Central memory CD8-positive, alpha-beta T cell (primary cell): ENCODE data around the gene FSTL5.

Experiments
- ATAC-seq: fragments of 150-1000 bp; cut with Tn5 transposase; replicated peaks from 2 replicates; pipeline ENCODE4 v1.10.0; 2022; ENCODE audit warnings: mild to moderate bottlenecking, moderate FRiP score, moderate number of reproducible peaks; ENCODE audit not compliant: poor library complexity, severe bottlenecking; ENCODE audit errors: extremely low read depth
- DNase-seq, 2 donors: peaks; one replicate each; pipeline ENCODE4 v3.0.0; 2021; ENCODE audit warnings: low spot score in 2 of 2
- H3K27ac Mint-ChIP-seq: one replicate; pipeline ENCODE4 v1.8.0; 2022; ENCODE audit warnings: low read depth, mild to moderate bottlenecking, moderate library complexity, mixed read lengths
- H3K27me3 Mint-ChIP-seq: one replicate; pipeline ENCODE4 v1.8.0; 2022; ENCODE audit warnings: mixed read lengths
- H3K36me3 Mint-ChIP-seq: one replicate; pipeline ENCODE4 v1.8.0; 2022; ENCODE audit warnings: mild to moderate bottlenecking, moderate library complexity, mixed read lengths; ENCODE audit not compliant: insufficient read depth
- H3K4me1 Mint-ChIP-seq: one replicate; pipeline ENCODE4 v1.8.0; 2022; ENCODE audit warnings: mixed read lengths
- H3K4me3 Mint-ChIP-seq: one replicate; pipeline ENCODE4 v1.8.0; 2022; ENCODE audit warnings: mild to moderate bottlenecking, moderate library complexity, mixed read lengths
- H3K9me3 Mint-ChIP-seq: one replicate; pipeline ENCODE4 v1.8.0; 2022; ENCODE audit warnings: mixed read lengths

FSTL5 gene

GRCh38 chr4:162061214-162061613 lies 102.6 kb downstream of the FSTL5 start:
- no peaks in the 10 kb centered on the region for H3K27me3 Mint-ChIP-seq
- no peak for ATAC-seq
- no peaks in the 10 kb centered on the region for H3K36me3 Mint-ChIP-seq
- H3K27ac Mint-ChIP-seq: no peak overlapping the region
- H3K9me3 Mint-ChIP-seq: peaks cover 13% of the 10 kb centered on the region
- DNase-seq: no peak
- no peak overlapping the region for H3K4me3 Mint-ChIP-seq
- H3K4me1 Mint-ChIP-seq: no peaks in the 10 kb centered on the region

GRCh38 chr4:162059656-162060055 lies 104.1 kb downstream of the FSTL5 start:
- Mint-ChIP-seq H3K27me3 (no peaks in the 10 kb centered on the region), H3K4me1 (no peaks in the 10 kb centered on the region), H3K4me3 (no peak overlapping the region), H3K36me3 (no peaks in the 10 kb centered on the region), H3K27ac (no peak overlapping the region), H3K9me3 (peaks cover 15% of the 10 kb centered on the region)
- no peak for ATAC-seq
- no peak for DNase-seq

- Mint-ChIP-seq H3K27me3 (no peaks in the 10 kb centered on the region), H3K9me3 (peaks cover 15% of the 10 kb centered on the region), H3K4me3 (no peak overlapping the region), H3K27ac (no peak overlapping the region), H3K4me1 (no peaks in the 10 kb centered on the region), H3K36me3 (no peaks in the 10 kb centered on the region)
- DNase-seq: no peak
- no peak for ATAC-seq
Measured at GRCh38 chr4:162056990-162057389, 106.8 kb downstream of the FSTL5 start.

- Mint-ChIP-seq H3K27ac (no peak overlapping the region), H3K36me3 (no peaks in the 10 kb centered on the region), H3K27me3 (no peaks in the 10 kb centered on the region), H3K9me3 (peaks cover 6% of the 10 kb centered on the region), H3K4me3 (no peak overlapping the region), H3K4me1 (no peaks in the 10 kb centered on the region)
- DNase-seq (no peak), ATAC-seq (no peak)
Measured at GRCh38 chr4:162046135-162046534, 117.7 kb downstream of the FSTL5 start.

GRCh38 chr4:162038112-162038511 lies 125.7 kb downstream of the FSTL5 start:
- Mint-ChIP-seq H3K9me3 (peaks cover 16% of the 10 kb centered on the region), H3K4me3 (no peak overlapping the region)

GRCh38 chr4:162017863-162018262 lies 145.9 kb downstream of the FSTL5 start:
- Mint-ChIP-seq H3K27ac (no peak overlapping the region), H3K4me1 (no peaks in the 10 kb centered on the region), H3K36me3 (no peaks in the 10 kb centered on the region), H3K9me3 (peaks cover 22% of the 10 kb centered on the region), H3K4me3 (no peak overlapping the region), H3K27me3 (no peaks in the 10 kb centered on the region)
- no peak for DNase-seq
- ATAC-seq: no peak

More at GRCh38 chr4:162038112-162038511, 125.7 kb downstream of the FSTL5 start:
- Mint-ChIP-seq H3K4me1 (no peaks in the 10 kb centered on the region), H3K36me3 (no peaks in the 10 kb centered on the region), H3K27me3 (no peaks in the 10 kb centered on the region), H3K27ac (no peak overlapping the region)
- ATAC-seq (no peak), DNase-seq (no peak)

GRCh38 chr4:162016991-162017390 lies 146.8 kb downstream of the FSTL5 start:
- Mint-ChIP-seq H3K4me1 (no peaks in the 10 kb centered on the region), H3K36me3 (no peaks in the 10 kb centered on the region), H3K9me3 (peaks cover 22% of the 10 kb centered on the region), H3K27me3 (no peaks in the 10 kb centered on the region), H3K4me3 (no peak overlapping the region), H3K27ac (no peak overlapping the region)
- no peak for ATAC-seq
- no peak for DNase-seq

GRCh38 chr4:162016219-162016618 lies 147.6 kb downstream of the FSTL5 start:
- Mint-ChIP-seq H3K36me3 (no peaks in the 10 kb centered on the region), H3K4me3 (no peak overlapping the region), H3K9me3 (peaks cover 17% of the 10 kb centered on the region), H3K27ac (no peak overlapping the region), H3K4me1 (no peaks in the 10 kb centered on the region), H3K27me3 (no peaks in the 10 kb centered on the region)
- DNase-seq: no peak
- ATAC-seq: no peak

GRCh38 chr4:162015090-162015489 lies 148.7 kb downstream of the FSTL5 start:
- DNase-seq: no peak
- Mint-ChIP-seq H3K4me1 (no peaks in the 10 kb centered on the region), H3K9me3 (peaks cover 21% of the 10 kb centered on the region), H3K36me3 (no peaks in the 10 kb centered on the region), H3K4me3 (no peak overlapping the region), H3K27me3 (no peaks in the 10 kb centered on the region), H3K27ac (no peak overlapping the region)
- no peak for ATAC-seq

GRCh38 chr4:162011089-162011488 lies 152.7 kb downstream of the FSTL5 start:
- no peak overlapping the region for H3K4me3 Mint-ChIP-seq
- H3K36me3 Mint-ChIP-seq: no peaks in the 10 kb centered on the region
- H3K27ac Mint-ChIP-seq: no peak overlapping the region
- peaks cover 21% of the 10 kb centered on the region for H3K9me3 Mint-ChIP-seq
- H3K27me3 Mint-ChIP-seq: no peaks in the 10 kb centered on the region
- no peaks in the 10 kb centered on the region for H3K4me1 Mint-ChIP-seq
- DNase-seq (no peak), ATAC-seq (no peak)

GRCh38 chr4:162010362-162010761 lies 153.4 kb downstream of the FSTL5 start:
- no peak overlapping the region for H3K4me3 Mint-ChIP-seq
- H3K27ac Mint-ChIP-seq: no peak overlapping the region
- H3K27me3 Mint-ChIP-seq: no peaks in the 10 kb centered on the region
- peaks cover 23% of the 10 kb centered on the region for H3K9me3 Mint-ChIP-seq
- H3K4me1 Mint-ChIP-seq: no peaks in the 10 kb centered on the region
- no peaks in the 10 kb centered on the region for H3K36me3 Mint-ChIP-seq
- ATAC-seq (no peak), DNase-seq (no peak)

GRCh38 chr4:161992317-161992716 lies 171.5 kb downstream of the FSTL5 start:
- Mint-ChIP-seq H3K9me3 (peaks cover 18% of the 10 kb centered on the region), H3K36me3 (no peaks in the 10 kb centered on the region), H3K4me3 (no peak overlapping the region), H3K4me1 (no peaks in the 10 kb centered on the region), H3K27ac (no peak overlapping the region), H3K27me3 (no peaks in the 10 kb centered on the region)
- ATAC-seq (no peak), DNase-seq (no peak)

GRCh38 chr4:161991811-161992210 lies 172.0 kb downstream of the FSTL5 start:
- ATAC-seq (no peak), DNase-seq (no peak)
- H3K27me3 Mint-ChIP-seq: no peaks in the 10 kb centered on the region
- H3K4me1 Mint-ChIP-seq: no peaks in the 10 kb centered on the region
- H3K27ac Mint-ChIP-seq: no peak overlapping the region
- H3K36me3 Mint-ChIP-seq: no peaks in the 10 kb centered on the region
- H3K9me3 Mint-ChIP-seq: peaks cover 18% of the 10 kb centered on the region
- no peak overlapping the region for H3K4me3 Mint-ChIP-seq

- H3K4me1 Mint-ChIP-seq: no peaks in the 10 kb centered on the region
- no peak overlapping the region for H3K4me3 Mint-ChIP-seq
- H3K27ac Mint-ChIP-seq: no peak overlapping the region
- no peaks in the 10 kb centered on the region for H3K27me3 Mint-ChIP-seq
- ATAC-seq (no peak), DNase-seq (no peak)
- H3K9me3 Mint-ChIP-seq: peaks cover 11% of the 10 kb centered on the region
- H3K36me3 Mint-ChIP-seq: no peaks in the 10 kb centered on the region
Measured at GRCh38 chr4:161990721-161991120, 173.1 kb downstream of the FSTL5 start.
